Bronchial epithelial cell (primary cell): ENCODE data around the gene SP3. TPM values are rescaled to one million over a fixed set of nuclear protein-coding genes. Genes with fewer than 3 reads are reported as not detected.

ENCODE experiments used
- DNase-seq: peaks from one replicate; pipeline ENCODE4 v3.0.0-alpha.2; 2010; ENCODE audit warnings: low read depth
- FAIRE-seq: peaks from 2 replicates; lab custom pipeline; 2011; peaks lifted over from hg19 to GRCh38; lab: Jason Lieb, UNC
- H3K27me3 ChIP-seq: 2 replicates; pipeline ENCODE4 v1.5.1; 2011; ENCODE audit warnings: low read length; ENCODE audit not compliant: control insufficient read depth, insufficient read depth
- H3K36me3 ChIP-seq: 2 replicates; pipeline ENCODE4 v1.5.1; 2011; ENCODE audit warnings: low read length; ENCODE audit not compliant: control insufficient read depth, insufficient read depth
- H3K4me3 ChIP-seq: 2 replicates; pipeline ENCODE4 v1.5.1; 2011; ENCODE audit warnings: mild to moderate bottlenecking, low read depth, low read length, control low read depth
- CTCF ChIP-seq: IDR thresholded peaks from 2 replicates; pipeline ENCODE4 v1.5.1; 2011; ENCODE audit warnings: mild to moderate bottlenecking, moderate library complexity, low read length, control low read depth, inconsistent platforms; ENCODE audit not compliant: insufficient read depth, severe bottlenecking
- total RNA-seq: library from RNA; depleted of rRNA; stranded (reverse); fragments of >200 nt; gene quantifications from 2 replicates; pipeline ENCODE4 v1.2.1, GENCODE V29; 2014

The SP3 gene
- total RNA-seq, 1 donor from 2014 or later, result 104 TPM

DNA sequence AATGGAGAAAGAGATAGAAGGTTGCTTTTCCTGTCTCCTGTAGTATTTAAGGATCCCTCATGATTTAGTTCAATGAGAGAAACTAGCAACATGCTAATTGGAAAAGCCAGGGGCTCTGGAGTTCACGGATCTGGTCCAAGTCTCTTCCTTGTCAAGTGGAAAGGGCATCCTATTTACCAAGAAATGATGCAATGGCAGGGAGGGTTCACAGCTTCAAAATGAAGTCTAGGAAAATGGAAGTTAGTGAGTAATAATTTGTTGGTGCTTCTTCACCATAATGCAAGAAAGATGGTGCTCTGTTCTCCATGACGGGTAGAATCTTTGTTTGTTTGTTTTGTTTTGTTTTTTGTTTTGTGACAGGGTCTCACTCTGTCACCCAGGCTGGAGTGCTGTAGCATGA lies 34.6 kb upstream of the SP3 start:
- H3K27me3 ChIP-seq, result no peaks in the 10 kb centered on the region
- DNase-seq (no peak), FAIRE-seq (no peak)
- no peak for TF ChIP-seq CTCF
- H3K4me3 ChIP-seq, result no peak overlapping the region
- H3K36me3 ChIP-seq, result no peaks in the 10 kb centered on the region

- no peak for DNase-seq
These were observed 34.1 kb upstream of the SP3 start for GRCh38 chr2:173999272-173999671.

DNA sequence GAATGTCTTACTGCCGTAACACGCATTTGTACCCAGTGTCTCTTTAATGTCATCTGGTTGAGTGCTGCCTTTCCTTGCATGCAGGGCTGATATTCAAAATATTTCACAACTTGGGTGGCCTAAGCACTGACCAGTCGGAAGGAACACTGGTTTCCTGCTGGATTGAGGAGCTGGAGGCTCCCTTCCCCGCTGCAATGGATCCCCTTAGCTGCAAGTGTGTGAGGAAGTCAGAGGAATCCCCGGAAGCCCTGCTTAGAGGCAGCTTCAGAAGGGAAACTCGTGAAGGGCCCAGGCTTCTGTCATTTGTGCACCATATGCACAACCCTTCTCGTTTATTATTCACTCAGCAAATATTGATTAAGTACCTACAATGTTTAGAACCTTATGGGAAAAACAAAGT lies 33.2 kb upstream of the SP3 start:
- no peaks in the 10 kb centered on the region for H3K36me3 ChIP-seq
- peaks cover 1% of the 10 kb centered on the region for H3K27me3 ChIP-seq
- no peak for FAIRE-seq
- DNase-seq, result no peak
- no peak overlapping the region for H3K4me3 ChIP-seq
- no peak for TF ChIP-seq CTCF

More at GRCh38 chr2:173999272-173999671, 34.1 kb upstream of the SP3 start:
- FAIRE-seq, result no peak
- TF ChIP-seq CTCF, result no peak
- Histone ChIP-seq H3K36me3 (no peaks in the 10 kb centered on the region), H3K27me3 (peaks cover 1% of the 10 kb centered on the region), H3K4me3 (no peak overlapping the region)

GRCh38 chr2:173997753-173998152 lies 32.6 kb upstream of the SP3 start:
- Histone ChIP-seq H3K36me3 (no peaks in the 10 kb centered on the region), H3K4me3 (no peak overlapping the region), H3K27me3 (peaks cover 1% of the 10 kb centered on the region)
- DNase-seq, result no peak
- no peak for TF ChIP-seq CTCF
- no peak for FAIRE-seq

- peak; percentile 15 for DNase-seq
- no peak for FAIRE-seq
- no peak for TF ChIP-seq CTCF
- H3K4me3 ChIP-seq, result no peak overlapping the region
- H3K27me3 ChIP-seq, result peaks cover 1% of the 10 kb centered on the region
- no peaks in the 10 kb centered on the region for H3K36me3 ChIP-seq
These were observed 32.1 kb upstream of the SP3 start for GRCh38 chr2:173997269-173997668.

- DNase-seq (no peak), FAIRE-seq (no peak)
- Histone ChIP-seq H3K36me3 (no peaks in the 10 kb centered on the region), H3K27me3 (peaks cover 1% of the 10 kb centered on the region), H3K4me3 (no peak overlapping the region)
- TF ChIP-seq CTCF, result no peak
These were observed 31.6 kb upstream of the SP3 start for GRCh38 chr2:173996766-173997165.
